Measurements from ENCODE around the gene KLHL35.

KLHL35 gene

DNA sequence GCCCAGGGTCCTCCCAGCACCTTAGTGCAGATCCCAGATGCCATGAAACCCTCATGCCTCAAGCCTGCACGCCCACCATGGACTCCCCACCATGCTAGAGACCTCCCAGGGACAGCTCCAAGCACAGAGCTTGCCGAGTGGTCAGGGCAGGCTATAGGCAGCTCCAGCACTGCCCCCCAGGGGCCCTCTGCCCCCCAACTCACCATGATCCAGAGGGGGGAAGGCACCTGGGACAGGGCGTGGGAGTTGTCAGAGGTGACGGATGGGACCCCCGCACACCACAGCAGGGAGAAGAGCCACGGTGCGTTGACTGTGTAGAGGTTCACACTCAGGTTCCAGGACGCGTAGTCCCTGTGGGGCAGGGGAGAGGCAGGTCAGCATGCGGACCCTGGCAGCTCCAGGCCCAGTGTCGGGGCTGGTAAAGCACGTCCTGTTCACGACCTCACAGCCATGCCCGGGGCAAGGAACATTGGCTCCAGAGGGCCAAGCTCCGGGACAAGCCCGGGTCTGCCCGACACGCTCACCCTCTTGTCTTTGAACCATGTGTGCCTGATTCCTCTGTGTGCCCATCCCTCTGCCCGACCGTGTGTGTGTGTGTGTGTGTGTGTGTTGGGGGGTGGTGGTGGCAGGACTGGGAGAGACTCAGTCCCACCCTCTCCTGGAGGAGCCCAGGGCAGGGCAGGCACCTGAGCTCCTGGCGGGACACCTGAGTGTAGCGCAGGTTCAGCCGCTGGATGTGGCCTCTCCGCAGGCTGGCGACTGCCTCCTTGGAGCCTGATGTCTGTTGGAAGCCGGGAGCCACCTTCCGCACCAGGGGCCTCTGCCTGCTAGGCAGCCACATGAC, 8.2 kb upstream of the KLHL35 start:
- DNase-seq (ENCODE audit: low read depth in 2 of 2), result no peak

GRCh38 chr11:75439495-75440120, 6.6 kb upstream of the KLHL35 start:
- DNase-seq (ENCODE audit: low read depth in 2 of 2), result no peak

DNA sequence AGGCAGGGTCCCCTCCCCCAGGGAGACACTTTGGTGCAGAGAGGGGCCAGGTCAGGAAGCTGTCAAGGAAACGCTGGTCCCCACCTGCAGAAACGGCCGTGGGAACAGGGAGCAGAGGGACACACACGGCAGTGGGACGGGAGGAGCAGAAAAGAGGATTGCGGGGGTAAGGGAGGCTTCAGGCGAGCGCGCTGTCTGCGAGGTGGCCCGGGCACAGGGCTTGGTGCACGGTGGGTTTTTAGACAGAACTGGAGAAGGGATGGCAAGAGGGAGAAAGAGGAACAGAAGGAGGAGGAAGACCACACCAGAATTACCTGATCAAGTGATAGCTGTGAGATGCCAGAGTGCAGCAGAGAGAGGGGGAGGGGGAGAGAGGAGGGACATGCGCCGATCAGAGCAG, 6.0 kb upstream of the KLHL35 start:
- DNase-seq (ENCODE audit: low read depth in 2 of 2), result no peak

GRCh38 chr11:75437966-75438659, 5.1 kb upstream of the KLHL35 start:
- DNase-seq (ENCODE audit: low read depth in 2 of 2), result no peak

GRCh38 chr11:75436806-75437205, 3.8 kb upstream of the KLHL35 start:
- DNase-seq (ENCODE audit: low read depth in 2 of 2), result no peak

DNA sequence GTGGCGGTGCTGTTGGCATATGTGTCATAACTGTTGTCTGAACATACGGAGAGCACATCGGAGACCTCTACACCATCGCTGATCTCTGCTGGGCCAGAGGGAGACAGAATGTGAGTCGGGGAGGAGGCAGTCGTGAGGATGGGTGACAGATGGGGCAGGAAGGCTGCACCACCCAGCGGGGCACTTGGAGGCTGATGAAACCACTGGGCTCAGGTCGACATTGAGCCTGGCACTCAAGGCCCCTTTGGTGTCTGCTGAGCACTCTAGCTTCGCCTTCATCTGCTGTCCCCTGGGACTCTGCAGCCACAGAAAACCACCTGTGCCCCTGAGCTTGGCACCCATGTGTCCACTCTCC, 2.5 kb upstream of the KLHL35 start:
- DNase-seq (ENCODE audit: low read depth in 2 of 2), result no peak

DNA sequence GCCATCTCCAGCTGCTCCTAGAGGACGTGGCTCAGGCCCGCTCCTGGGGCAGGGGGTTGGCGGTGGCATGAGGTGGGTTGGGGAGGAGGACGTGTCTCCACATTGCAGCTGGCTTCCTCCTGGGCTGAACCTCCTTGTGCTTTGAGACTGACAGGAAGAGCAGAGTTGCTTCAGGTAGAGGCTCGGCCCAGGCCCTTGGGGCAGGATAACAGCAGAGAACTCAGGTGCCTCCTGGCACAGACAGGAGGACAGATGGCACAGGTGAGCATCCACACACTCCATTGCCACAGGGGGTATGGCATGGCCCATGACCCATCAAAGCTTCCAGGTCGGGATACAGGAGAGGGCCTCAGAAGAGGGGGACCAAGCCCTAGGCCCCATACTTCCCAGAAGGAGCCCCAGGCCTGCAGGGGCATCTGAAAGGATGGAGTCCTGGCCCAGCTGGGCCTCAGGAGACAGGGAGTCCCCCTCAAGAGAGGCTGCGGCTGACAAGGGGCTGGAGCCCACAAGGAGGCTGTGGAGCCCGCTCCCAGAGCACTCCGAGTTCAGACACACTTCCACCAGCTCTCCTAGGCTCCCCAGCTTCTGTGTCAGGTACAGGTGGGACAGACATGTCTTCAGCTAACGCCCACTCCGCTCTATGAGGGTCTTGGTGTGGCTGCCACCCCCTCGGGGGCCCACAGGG, 2.0 kb upstream of the KLHL35 start:
- no peak for DNase-seq (ENCODE audit: low read depth in 2 of 2)

- DNase-seq (ENCODE audit: low read depth in 2 of 2), result no peak
Observed at GRCh38 chr11:75434051-75434450, 1.0 kb upstream of the KLHL35 start.

GRCh38 chr11:75433443-75433842, 440 bp upstream of the KLHL35 start:
- DNase-seq (ENCODE audit: low read depth in 2 of 2), result no peak

DNA sequence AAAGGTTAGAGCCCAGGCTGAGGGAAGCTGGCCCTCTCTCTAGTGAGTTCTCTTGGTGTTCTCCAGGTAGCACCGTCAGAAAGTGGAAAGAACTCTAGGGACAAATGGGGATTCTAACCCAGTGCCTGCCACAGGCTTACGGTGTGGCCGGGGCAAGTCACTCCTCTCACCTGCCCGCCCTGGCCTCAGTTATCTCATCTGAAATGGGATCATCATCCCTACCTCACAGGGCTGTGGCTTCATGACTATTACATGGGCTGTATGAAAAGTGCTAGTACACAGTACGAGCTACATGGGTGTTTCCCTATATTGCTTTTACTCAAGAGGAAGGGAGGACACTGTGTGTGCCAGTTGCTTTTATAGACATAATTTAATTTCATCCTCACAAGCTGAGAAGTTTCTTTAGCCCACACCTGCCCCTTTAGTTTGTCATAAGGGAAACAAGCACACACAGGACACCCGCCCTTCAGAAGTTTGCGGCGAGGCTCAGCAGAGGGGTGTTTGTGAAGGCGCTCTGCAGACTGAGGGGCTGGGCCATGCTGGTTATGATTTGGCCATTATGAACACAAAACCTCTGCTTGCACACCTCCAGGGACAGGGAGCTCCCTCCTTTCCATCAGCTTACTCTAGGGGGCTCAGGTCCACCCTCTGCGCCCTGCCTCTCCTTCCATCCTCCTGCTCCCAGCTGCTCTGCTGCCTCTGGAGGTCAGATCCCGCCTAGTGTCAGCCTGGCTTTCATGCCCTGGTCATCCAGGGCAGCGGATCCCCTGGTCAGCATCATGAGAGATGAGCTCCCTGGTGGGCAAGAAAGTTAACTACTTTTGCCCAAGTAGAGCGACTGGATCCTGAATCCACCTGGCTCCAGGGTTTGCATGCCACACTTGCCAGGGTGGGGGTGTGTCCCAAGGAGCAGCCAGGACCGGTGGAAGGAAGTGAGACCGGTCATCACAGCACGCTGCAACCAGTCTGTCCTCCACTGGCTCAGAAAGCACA, 1.2 kb downstream of the KLHL35 start:
- DNase-seq (ENCODE audit: low read depth in 2 of 2), result no peak

- DNase-seq (ENCODE audit: low read depth in 2 of 2), result no peak
Observed at GRCh38 chr11:75430714-75431532, 2.1 kb downstream of the KLHL35 start.

GRCh38 chr11:75429902-75430713, 2.9 kb downstream of the KLHL35 start:
- DNase-seq (ENCODE audit: low read depth in 2 of 2), result peak in 1 of 2 donors; percentile 24

GRCh38 chr11:75429641-75429901, 3.4 kb downstream of the KLHL35 start:
- no peak for DNase-seq (ENCODE audit: low read depth in 2 of 2)

- no peak for DNase-seq (ENCODE audit: low read depth in 2 of 2)
Observed at GRCh38 chr11:75428989-75429640, 3.9 kb downstream of the KLHL35 start.

DNA sequence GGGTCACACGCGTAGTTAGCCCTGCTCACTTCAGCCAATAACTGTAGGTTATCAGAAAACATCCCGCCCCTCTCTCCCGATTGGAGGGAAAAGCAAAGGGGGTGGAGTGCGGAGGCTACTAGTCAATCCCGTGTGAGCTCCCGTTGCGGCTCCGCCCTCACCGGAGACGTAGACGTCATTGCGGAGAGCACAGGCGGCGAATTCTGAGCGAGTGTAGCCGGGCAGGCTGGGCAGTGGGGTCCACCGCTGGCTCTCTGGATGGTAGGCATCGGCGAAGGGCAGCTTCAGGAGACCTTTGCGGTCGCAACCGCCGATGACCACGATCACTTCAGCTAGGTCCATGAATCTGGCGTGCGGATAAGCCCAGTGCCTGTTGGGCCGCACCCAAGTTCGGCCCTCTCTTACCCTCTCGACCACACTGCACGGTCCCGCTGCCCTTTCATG, 4.7 kb downstream of the KLHL35 start:
- DNase-seq (ENCODE audit: low read depth in 2 of 2), result peak in 1 of 2 donors; percentile 40

GRCh38 chr11:75427181-75427580, 5.8 kb downstream of the KLHL35 start:
- no peak for DNase-seq (ENCODE audit: low read depth in 2 of 2)

DNA sequence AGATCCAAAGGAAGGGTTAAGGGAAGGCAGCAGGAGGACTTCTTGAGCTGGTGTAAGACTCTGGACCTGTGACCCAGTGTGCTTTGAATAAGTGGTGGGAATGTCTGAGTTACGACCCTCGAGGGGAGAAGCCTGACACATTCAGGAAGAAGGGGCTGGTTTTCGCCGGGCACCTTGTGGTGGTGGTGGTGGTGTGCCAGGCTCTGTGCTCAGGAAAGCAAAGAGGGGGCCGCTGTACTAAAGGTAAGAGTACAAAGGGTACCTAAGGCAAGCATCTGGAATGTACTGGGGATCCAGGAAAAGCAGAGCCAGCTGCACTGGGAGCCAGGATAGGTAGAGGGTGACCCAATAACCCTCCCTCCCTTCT, 6.3 kb downstream of the KLHL35 start:
- DNase-seq (ENCODE audit: low read depth in 2 of 2), result no peak

DNA sequence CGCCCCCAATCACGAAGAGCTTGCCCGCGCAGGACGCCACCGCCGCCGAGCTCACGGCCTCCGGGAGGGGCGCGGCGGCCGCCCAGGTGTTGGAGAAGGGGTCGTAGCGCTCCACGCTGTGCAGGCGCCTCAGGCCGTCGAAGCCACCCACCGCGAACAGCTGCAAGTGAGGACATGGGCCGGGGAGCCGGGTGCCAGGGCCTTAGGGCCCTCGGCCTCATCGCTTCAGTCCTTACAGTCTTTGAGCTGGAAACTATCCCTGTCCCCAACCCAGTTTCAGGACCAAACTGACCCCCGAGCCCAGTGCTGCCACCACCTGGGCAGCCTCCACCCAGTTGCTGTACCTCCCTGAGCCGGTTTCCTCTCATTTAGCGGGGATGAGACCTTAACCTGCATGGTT, 7.6 kb downstream of the KLHL35 start:
- DNase-seq (ENCODE audit: low read depth in 2 of 2), result no peak

DNA sequence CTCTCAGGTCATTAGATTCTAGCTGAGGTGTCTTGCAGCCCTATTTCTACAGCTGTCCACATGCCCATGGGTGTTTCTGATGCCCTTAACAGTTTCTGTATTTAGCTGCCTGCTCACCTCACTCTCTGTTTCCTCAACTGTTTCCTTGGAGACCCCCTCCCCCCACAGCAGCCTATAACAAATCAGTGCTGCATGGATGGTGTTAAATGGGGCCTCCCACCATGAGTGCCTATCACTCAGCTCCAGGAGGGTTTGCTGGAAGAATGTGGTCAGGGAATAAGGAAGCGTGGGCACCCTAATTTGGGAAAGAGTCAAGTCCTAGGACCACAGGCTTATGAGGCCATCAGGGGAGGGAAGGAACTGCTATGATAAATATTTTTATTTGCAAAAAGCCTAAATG, 8.6 kb downstream of the KLHL35 start:
- DNase-seq (ENCODE audit: low read depth in 2 of 2), result no peak

Data from stimulated activated CD4-positive, alpha-beta T cell treated with anti-CD3 and anti-CD28 coated beads, Interleukin-1b, Interleukin-23, amount 100 ng/mL, for 1 hour (primary cell).